WI38 (cell line): ENCODE data around the gene SSH3.
A peak's percentile ranks its signal among the peaks of the same experiment; 100 is the strongest.

Source experiments
- H3K4me3 ChIP-seq: 2 replicates; pipeline ENCODE4 v1.5.1; 2011; ENCODE audit warnings: low read depth, mild to moderate bottlenecking, control low read depth, low read length
- CTCF ChIP-seq: IDR thresholded peaks from 2 replicates; pipeline ENCODE4 v1.5.1; 2012; ENCODE audit warnings: low read depth, mild to moderate bottlenecking, control low read depth, low read length

SSH3 gene

GRCh38 chr11:67349457-67349856, 46.1 kb downstream of the SSH3 start:
- H3K4me3 ChIP-seq: no peak overlapping the region
- no peak for TF ChIP-seq CTCF

GRCh38 chr11:67349928-67350465, 46.7 kb downstream of the SSH3 start:
- H3K4me3 ChIP-seq: no peak overlapping the region
- TF ChIP-seq CTCF: no peak

GRCh38 chr11:67351275-67352005, 48.1 kb downstream of the SSH3 start:
- H3K4me3 ChIP-seq: no peak overlapping the region
- peak; percentile 88 for TF ChIP-seq CTCF

GRCh38 chr11:67352546-67353316, 49.4 kb downstream of the SSH3 start:
- TF ChIP-seq CTCF: no peak
- peak overlapping the region; percentile 82 for H3K4me3 ChIP-seq

GRCh38 chr11:67353317-67354074, 50.2 kb downstream of the SSH3 start, which contains the start of gene POLD4:
Gene POLD4, minus strand, starts transcription at chr11:67353546. Its CDS starts 147 bp downstream, at chr11:67353399.
- no peak for TF ChIP-seq CTCF
- H3K4me3 ChIP-seq: peak within 1 kb of the TSS; percentile 82

GRCh38 chr11:67354075-67355022, 51.0 kb downstream of the SSH3 start:
- H3K4me3 ChIP-seq: peak overlapping the region; percentile 82
- no peak for TF ChIP-seq CTCF
